HepG2 (cell line): Measurements from ENCODE around the gene NRSN2. TPM values are rescaled to one million over a fixed set of nuclear protein-coding genes. Genes with fewer than 3 reads are reported as not detected.

Experiments
- FOXO1 ChIP-seq: sonication (generic); formaldehyde crosslinking; IDR thresholded peaks from 2 replicates; pipeline ENCODE4 v1.4.0; 2020; ENCODE audit warnings: missing genetic modification reagents
- GFI1 ChIP-seq: sonication (generic); formaldehyde crosslinking; IDR thresholded peaks from 2 replicates; pipeline ENCODE4 v1.5.0; 2020; ENCODE audit warnings: missing genetic modification reagents, mild to moderate bottlenecking, borderline replicate concordance
- MLLT10 ChIP-seq: sonication (generic); formaldehyde crosslinking; IDR thresholded peaks from 2 replicates; pipeline ENCODE4 v1.4.0; 2020; ENCODE audit warnings: missing genetic modification reagents
- MXI1 ChIP-seq: IDR thresholded peaks from 3 replicates; pipeline ENCODE4 v1.6.1; 2012; ENCODE audit warnings: low read depth, low read length, inconsistent platforms, borderline replicate concordance
- NR2F1 ChIP-seq, 2 experiments: fragments of 450-650 bp in 1 of 2; formaldehyde crosslinking in 1 of 2; IDR thresholded peaks; 2 replicates each; pipeline versions ENCODE4 v1.5.0 to v1.6.1; 2016 to 2020; ENCODE audit warnings: mild to moderate bottlenecking in 1 of 2, missing compliant biosample characterization in 1 of 2, missing genetic modification reagents in 1 of 2, moderate library complexity in 1 of 2
- POLR2A ChIP-seq, 2 experiments: IDR thresholded peaks; 2 replicates each; pipeline ENCODE4 v1.6.1; 2011; ENCODE audit warnings: low read depth in 2 of 2, low read length in 2 of 2, mild to moderate bottlenecking in 1 of 2, moderate library complexity in 1 of 2; ENCODE audit not compliant: insufficient read depth in 1 of 2
- POLR2AphosphoS2 ChIP-seq: IDR thresholded peaks from 2 replicates; pipeline ENCODE4 v1.6.1; 2011; ENCODE audit warnings: low read depth, low read length, improper control_type of control experiment
- SATB2 ChIP-seq: sonication (generic); formaldehyde crosslinking; IDR thresholded peaks from 2 replicates; pipeline ENCODE4 v1.5.0; 2020; ENCODE audit warnings: missing genetic modification reagents
- SMAD3 ChIP-seq: sonication (generic); formaldehyde crosslinking; IDR thresholded peaks from 2 replicates; pipeline ENCODE4 v1.4.0; 2020; ENCODE audit warnings: missing genetic modification reagents
- ZNF768 ChIP-seq: sonication (generic); formaldehyde crosslinking; IDR thresholded peaks from 2 replicates; pipeline ENCODE4 v1.4.0; 2020; ENCODE audit warnings: missing genetic modification reagents
- ZNF788 ChIP-seq: sonication (generic); formaldehyde crosslinking; IDR thresholded peaks from 2 replicates; pipeline ENCODE4 v1.5.0; 2020; ENCODE audit warnings: mild to moderate bottlenecking, missing genetic modification reagents, borderline replicate concordance
- ZNF879 ChIP-seq: sonication (generic); formaldehyde crosslinking; IDR thresholded peaks from 2 replicates; pipeline ENCODE4 v1.8.1; 2023; ENCODE audit warnings: missing genetic modification reagents
- polyA plus RNA-seq, 8 experiments: library from polyadenylated mRNA; depleted of rRNA in 3 of 8; stranded (reverse) in 7 of 8; unstranded in 1 of 8; fragments of >200 nt; fragmentation: Illumina TruSeq in 4 of 8; extraction: Trizol in 4 of 8; gene quantifications; 2 replicates each; pipeline versions ENCODE4 v1.2.1 to v1.2.3, GENCODE V29; 2011 to 2016; ENCODE audit warnings: low read depth in 4 of 8, missing spikeins in 1 of 8, mixed read lengths in 1 of 8; ENCODE audit not compliant: insufficient read depth in 1 of 8
- total RNA-seq, 5 experiments: library from RNA; depleted of rRNA; stranded (reverse); fragments of >200 nt; fragmentation: Illumina TruSeq; extraction: Trizol; gene quantifications; 2 replicates each; pipeline ENCODE4 v1.2.3, GENCODE V29; 2016; ENCODE audit warnings: low read depth in 1 of 5
- TF ChIP-seq, protein P1 (sequence below): IDR thresholded peaks from 2 replicates; pipeline ENCODE4 v1.6.1; 2016; ENCODE audit warnings: missing compliant biosample characterization, missing genetic modification reagents, borderline replicate concordance
- TF ChIP-seq, protein P2 (sequence below): sonication (generic); formaldehyde crosslinking; conservative IDR thresholded peaks from 2 replicates; pipeline ENCODE4 v1.5.0; 2020; ENCODE audit warnings: missing genetic modification reagents
- TF ChIP-seq, protein P3 (sequence below): sonication (generic); formaldehyde crosslinking; IDR thresholded peaks from 2 replicates; pipeline ENCODE4 v1.8.1; 2022; ENCODE audit warnings: mild to moderate bottlenecking, missing genetic modification reagents
- TF ChIP-seq, protein P4 (sequence below): sonication (generic); formaldehyde crosslinking; IDR thresholded peaks from 2 replicates; pipeline ENCODE4 v1.4.0; 2020; ENCODE audit warnings: missing genetic modification reagents, borderline replicate concordance
- TF ChIP-seq, protein P5 (sequence below): sonication (generic); formaldehyde crosslinking; IDR thresholded peaks from 2 replicates; pipeline ENCODE4 v1.4.0; 2020; ENCODE audit warnings: missing genetic modification reagents, borderline replicate concordance

The NRSN2 gene
- total and polyA plus RNA-seq, 2 of the 13 experiments (the other 11 are each of a cell fraction or from before 2014, with no cell fraction given) = 32.3 to 49.4 TPM

DNA sequence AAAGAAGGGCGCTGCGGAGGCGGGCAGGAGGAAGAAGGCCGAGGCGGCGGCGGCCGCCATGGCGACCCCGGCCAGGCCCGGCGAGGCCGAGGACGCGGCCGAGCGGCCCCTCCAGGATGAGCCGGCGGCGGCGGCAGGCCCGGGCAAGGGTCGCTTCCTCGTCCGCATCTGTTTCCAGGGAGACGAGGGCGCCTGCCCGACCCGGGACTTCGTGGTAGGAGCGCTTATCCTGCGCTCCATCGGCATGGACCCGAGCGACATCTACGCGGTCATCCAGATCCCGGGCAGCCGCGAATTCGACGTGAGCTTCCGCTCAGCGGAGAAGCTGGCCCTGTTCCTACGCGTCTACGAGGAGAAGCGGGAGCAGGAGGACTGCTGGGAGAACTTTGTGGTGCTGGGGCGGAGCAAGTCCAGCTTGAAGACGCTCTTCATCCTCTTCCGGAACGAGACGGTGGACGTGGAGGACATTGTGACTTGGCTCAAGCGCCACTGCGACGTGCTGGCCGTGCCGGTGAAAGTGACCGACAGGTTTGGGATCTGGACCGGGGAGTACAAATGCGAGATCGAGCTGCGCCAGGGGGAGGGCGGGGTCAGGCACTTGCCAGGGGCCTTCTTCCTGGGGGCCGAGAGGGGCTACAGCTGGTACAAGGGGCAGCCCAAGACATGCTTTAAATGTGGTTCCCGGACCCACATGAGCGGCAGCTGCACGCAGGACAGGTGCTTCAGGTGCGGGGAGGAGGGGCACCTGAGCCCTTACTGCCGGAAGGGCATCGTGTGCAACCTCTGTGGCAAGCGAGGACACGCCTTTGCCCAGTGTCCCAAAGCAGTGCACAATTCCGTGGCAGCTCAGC, 48.8 kb upstream of the NRSN2 start (continued):
- TF ChIP-seq, protein P1, sequence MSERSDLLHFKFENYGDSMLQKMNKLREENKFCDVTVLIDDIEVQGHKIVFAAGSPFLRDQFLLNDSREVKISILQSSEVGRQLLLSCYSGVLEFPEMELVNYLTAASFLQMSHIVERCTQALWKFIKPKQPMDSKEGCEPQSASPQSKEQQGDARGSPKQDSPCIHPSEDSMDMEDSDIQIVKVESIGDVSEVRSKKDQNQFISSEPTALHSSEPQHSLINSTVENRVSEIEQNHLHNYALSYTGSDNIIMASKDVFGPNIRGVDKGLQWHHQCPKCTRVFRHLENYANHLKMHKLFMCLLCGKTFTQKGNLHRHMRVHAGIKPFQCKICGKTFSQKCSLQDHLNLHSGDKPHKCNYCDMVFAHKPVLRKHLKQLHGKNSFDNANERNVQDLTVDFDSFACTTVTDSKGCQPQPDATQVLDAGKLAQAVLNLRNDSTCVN = 0 out of 2 replicates have a peak, but pooled peaks have one; percentile 50
- TF ChIP-seq POLR2AphosphoS2 (no peak), ZNF879 (CRISPR knock-in tag) (0 out of 2 replicates have a peak, but pooled peaks have one; percentile 35), ZNF768 (CRISPR knock-in tag) (peak; percentile 23; the same call in 1 of the 2 replicates), SATB2 (CRISPR knock-in tag) (no peak; the same call in 1 of the 2 replicates), FOXO1 (CRISPR knock-in tag) (peak; percentile 50), ZNF788 (CRISPR knock-in tag) (peak; percentile 95), POLR2A (IDR thresholded peaks at IDR 0.05; ENCODE audit: insufficient read depth in 1 of 2, low read depth in 2 of 2, low read length in 2 of 2) (peak; percentile 66 to 83), MLLT10 (CRISPR knock-in tag) (no peak), MXI1 (peak; percentile 49; the same call in 1 of the 3 replicates), GFI1 (CRISPR knock-in tag) (no peak), NR2F1 (CRISPR knock-in tag; IDR thresholded peaks at IDR 0.05) (0 out of 4 replicates have a peak, but pooled peaks of 1 of the 2 experiments have one; percentile 35), SMAD3 (CRISPR knock-in tag) (peak; percentile 54; the same call in 1 of the 2 replicates)
- TF ChIP-seq, protein P2, sequence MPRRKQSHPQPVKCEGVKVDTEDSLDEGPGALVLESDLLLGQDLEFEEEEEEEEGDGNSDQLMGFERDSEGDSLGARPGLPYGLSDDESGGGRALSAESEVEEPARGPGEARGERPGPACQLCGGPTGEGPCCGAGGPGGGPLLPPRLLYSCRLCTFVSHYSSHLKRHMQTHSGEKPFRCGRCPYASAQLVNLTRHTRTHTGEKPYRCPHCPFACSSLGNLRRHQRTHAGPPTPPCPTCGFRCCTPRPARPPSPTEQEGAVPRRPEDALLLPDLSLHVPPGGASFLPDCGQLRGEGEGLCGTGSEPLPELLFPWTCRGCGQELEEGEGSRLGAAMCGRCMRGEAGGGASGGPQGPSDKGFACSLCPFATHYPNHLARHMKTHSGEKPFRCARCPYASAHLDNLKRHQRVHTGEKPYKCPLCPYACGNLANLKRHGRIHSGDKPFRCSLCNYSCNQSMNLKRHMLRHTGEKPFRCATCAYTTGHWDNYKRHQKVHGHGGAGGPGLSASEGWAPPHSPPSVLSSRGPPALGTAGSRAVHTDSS (CRISPR knock-in tag) = 0 out of 2 replicates have a peak, but pooled peaks have one; percentile 62
- TF ChIP-seq, protein P3, sequence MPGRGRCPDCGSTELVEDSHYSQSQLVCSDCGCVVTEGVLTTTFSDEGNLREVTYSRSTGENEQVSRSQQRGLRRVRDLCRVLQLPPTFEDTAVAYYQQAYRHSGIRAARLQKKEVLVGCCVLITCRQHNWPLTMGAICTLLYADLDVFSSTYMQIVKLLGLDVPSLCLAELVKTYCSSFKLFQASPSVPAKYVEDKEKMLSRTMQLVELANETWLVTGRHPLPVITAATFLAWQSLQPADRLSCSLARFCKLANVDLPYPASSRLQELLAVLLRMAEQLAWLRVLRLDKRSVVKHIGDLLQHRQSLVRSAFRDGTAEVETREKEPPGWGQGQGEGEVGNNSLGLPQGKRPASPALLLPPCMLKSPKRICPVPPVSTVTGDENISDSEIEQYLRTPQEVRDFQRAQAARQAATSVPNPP (CRISPR knock-in tag) = 0 out of 2 replicates have a peak, but pooled peaks have one; percentile 10
- TF ChIP-seq, protein P4, sequence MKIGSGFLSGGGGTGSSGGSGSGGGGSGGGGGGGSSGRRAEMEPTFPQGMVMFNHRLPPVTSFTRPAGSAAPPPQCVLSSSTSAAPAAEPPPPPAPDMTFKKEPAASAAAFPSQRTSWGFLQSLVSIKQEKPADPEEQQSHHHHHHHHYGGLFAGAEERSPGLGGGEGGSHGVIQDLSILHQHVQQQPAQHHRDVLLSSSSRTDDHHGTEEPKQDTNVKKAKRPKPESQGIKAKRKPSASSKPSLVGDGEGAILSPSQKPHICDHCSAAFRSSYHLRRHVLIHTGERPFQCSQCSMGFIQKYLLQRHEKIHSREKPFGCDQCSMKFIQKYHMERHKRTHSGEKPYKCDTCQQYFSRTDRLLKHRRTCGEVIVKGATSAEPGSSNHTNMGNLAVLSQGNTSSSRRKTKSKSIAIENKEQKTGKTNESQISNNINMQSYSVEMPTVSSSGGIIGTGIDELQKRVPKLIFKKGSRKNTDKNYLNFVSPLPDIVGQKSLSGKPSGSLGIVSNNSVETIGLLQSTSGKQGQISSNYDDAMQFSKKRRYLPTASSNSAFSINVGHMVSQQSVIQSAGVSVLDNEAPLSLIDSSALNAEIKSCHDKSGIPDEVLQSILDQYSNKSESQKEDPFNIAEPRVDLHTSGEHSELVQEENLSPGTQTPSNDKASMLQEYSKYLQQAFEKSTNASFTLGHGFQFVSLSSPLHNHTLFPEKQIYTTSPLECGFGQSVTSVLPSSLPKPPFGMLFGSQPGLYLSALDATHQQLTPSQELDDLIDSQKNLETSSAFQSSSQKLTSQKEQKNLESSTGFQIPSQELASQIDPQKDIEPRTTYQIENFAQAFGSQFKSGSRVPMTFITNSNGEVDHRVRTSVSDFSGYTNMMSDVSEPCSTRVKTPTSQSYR (CRISPR knock-in tag) = peak; percentile 74
- TF ChIP-seq, protein P5, sequence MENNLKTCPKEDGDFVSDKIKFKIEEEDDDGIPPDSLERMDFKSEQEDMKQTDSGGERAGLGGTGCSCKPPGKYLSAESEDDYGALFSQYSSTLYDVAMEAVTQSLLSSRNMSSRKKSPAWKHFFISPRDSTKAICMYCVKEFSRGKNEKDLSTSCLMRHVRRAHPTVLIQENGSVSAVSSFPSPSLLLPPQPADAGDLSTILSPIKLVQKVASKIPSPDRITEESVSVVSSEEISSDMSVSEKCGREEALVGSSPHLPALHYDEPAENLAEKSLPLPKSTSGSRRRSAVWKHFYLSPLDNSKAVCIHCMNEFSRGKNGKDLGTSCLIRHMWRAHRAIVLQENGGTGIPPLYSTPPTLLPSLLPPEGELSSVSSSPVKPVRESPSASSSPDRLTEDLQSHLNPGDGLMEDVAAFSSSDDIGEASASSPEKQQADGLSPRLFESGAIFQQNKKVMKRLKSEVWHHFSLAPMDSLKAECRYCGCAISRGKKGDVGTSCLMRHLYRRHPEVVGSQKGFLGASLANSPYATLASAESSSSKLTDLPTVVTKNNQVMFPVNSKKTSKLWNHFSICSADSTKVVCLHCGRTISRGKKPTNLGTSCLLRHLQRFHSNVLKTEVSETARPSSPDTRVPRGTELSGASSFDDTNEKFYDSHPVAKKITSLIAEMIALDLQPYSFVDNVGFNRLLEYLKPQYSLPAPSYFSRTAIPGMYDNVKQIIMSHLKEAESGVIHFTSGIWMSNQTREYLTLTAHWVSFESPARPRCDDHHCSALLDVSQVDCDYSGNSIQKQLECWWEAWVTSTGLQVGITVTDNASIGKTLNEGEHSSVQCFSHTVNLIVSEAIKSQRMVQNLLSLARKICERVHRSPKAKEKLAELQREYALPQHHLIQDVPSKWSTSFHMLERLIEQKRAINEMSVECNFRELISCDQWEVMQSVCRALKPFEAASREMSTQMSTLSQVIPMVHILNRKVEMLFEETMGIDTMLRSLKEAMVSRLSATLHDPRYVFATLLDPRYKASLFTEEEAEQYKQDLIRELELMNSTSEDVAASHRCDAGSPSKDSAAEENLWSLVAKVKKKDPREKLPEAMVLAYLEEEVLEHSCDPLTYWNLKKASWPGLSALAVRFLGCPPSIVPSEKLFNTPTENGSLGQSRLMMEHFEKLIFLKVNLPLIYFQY (CRISPR knock-in tag) = peak; percentile 12; the same call in 1 of the 2 replicates
